HG03064 (cell line): ENCODE results near the gene MAP6.

Experiments used
- ATAC-seq: cut with Tn5 transposase; IDR thresholded peaks from one replicate; pipeline ENCODE4 v1.9.1; 2021; ENCODE audit warnings: low read depth; ENCODE audit not compliant: unreplicated experiment

The MAP6 gene

DNA sequence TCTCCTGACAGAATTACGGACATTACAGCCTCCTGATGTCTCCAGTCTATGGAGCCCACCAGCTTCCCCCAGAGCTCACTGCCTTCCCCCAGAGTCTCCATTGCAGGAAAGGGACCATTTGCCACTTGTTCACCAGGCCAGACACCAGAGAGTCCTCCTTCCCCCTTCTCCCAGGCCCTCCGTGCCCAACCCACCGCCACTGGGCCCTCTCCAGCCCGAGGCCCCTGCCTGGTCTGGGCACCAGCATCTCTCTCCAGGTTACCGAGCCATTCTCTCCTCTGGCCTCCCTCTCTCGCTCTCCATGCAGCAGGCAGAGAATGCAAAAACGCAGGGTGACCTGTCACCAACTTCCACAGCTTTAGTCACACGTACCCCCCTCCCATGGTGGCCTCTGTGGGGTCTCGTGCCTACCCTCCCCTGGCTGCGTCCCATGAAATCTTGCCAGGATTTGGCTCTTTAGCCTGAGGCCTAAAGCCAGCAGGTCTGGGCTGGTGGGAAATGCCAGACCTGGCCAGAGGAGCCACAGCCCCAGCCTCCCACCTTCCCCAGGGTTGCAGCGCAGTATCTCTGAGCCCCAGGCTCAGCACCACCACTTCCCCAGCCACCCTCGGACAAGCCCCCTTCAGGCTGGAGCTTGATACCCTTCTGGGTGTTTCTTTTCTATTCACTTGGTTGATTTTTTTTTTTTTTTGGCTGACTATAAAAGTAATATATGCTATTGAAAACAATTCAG, 113.6 kb downstream of the MAP6 start:
- ATAC-seq, result no peak

DNA sequence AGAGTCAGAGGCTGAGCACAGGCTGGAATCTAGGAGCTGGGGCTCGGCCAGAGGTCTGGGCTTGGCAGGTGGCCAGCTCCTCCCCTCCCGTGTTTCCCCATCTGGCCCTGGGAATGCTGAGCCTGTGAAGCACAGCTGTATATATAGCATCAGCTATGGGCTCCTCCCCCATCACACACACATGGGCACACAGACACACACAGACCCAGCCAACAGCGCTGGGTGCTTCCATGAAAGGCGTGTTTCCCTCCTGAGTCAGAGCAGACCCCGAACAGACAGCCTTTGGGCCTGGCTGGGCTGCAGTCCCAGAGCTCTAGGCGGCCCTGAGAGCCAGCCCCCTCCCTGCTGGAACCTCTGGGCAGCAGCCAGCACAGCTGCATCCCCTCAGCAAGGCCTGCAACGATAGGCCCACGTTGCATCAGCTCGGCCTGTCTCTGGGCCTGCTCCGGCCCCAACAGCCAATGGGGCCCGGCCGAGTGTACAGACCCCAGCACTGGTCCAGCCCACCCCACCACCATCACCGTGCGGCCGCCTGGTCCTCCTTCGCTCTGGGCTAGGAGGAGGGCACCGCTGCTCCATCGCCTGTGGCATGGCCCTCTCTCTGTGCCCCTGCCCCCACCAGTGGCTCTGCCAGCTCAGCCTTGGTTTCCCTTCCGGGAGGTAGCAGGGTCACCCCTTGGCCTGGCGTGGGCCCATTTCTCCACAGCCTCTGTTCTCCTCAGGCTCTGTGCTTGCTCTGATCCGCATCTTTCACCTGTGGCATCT, 114.4 kb downstream of the MAP6 start:
- no peak for ATAC-seq

DNA sequence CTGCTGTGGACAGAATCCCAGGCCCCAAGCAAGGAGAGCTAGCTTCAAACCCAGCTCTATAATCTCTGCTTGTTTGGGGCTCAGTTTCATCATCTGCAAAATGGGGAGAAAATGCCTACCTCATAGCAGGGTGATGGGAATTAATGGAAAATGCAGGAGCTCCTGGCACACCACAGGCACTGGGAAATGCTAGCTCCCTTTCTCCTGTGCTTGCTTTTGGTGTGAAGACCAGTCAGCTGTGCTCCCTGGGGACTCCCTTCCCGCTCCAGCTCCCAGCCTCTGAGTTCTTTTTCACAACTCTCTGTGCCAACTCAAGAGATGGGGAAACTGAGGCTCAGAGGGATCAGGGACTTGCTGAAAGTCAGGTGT, 115.0 kb downstream of the MAP6 start:
- no peak for ATAC-seq

DNA sequence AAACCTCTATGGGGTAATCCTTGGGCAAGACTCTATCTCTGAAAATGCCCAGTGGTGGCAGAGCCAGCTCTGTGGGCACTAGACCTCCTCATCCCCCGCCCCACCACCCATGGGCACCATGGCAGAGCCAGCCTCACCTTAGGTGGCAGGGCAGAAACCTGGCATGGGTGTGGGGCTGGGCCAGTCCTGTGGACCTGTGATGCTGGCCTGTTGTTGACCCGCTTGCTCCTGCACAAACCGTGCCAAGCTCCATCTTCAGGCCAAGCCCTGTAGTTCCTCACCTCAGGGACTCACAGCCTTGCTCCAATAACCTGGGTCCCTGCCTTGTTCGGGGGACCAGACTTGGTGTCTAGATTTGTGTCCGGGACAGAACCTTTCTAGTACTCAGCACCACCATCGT, 115.7 kb downstream of the MAP6 start:
- no peak for ATAC-seq

DNA sequence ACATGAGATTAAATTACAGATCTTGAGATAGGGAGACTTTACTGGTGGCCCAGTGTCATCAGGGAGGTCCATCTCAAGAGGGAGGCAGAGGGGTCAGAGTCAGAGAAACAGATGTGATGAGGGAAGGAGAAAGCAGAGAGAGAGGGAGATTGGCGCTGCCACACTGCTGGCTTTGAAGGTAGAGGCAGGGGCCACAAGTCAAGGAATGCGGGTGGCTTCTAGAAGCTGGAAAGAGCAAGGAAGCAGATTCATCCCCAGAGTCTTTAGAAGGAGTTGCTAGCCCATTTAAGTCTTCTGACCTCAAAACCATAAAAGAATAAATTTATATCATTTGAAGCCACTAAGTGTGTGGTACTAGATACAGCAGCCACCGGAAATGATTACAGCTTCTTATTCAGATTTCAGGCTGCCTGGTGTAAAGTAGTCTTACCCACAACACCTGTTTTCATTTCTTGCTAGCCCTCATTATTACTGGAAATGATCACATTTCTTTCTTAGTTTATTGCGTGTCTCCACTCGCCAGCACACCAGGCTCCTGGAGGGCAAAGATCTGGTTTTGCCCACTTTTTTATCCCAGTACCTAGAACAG, 119.4 kb downstream of the MAP6 start:
- no peak for ATAC-seq

DNA sequence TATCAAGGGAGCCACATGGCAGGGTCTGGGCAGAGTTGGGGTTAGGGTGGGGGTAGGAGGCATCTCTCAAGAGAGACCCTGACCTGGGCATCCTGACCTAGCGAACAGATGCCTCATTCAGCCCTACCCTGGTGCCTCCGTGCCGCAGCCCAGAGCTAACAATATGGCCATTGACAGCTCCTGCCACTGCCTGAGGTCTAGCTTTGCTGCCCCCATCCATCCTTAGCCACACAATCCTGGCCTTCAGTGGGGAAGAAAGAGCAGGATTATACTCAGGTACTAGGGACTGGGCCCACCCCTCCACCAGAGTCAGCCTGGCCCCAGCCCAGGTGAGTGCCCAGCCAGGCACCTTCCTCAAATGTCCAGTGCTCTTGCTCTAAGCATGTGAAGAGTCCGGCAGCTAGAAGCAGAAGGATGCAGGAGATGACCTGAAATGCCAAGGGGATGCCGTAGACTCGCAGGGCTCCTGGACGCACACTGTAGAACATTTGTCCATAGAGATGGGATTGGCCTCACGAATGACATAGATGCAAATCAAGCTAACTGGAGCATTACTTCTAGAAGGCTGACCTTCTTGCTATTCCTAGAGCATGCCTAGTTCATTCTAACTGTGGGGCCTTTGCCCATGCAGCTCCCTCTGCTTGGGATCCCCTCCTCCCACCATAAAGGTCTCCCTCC, 120.1 kb downstream of the MAP6 start:
- no peak for ATAC-seq

DNA sequence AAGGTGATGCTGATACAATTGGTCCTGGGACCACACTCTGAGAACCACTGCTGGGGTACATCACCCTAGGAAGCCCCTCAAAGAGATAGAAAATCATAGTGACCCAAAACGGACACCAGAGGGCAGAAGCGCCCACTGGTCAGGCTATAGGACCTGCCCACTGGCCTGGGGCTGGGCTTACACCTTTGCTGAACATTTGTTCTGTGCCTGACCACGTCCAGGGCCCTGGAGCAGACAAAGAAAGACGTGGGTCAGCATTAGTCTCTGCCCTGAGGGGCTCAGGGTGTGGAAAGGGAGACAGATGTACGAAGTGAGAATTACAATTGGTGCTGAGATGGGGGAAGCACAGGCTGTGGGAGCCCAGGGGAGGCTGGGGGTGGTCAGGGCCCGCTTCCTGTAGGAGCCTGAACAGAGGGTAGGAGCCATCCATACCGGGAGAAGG, 121.2 kb downstream of the MAP6 start:
- ATAC-seq, result no peak

DNA sequence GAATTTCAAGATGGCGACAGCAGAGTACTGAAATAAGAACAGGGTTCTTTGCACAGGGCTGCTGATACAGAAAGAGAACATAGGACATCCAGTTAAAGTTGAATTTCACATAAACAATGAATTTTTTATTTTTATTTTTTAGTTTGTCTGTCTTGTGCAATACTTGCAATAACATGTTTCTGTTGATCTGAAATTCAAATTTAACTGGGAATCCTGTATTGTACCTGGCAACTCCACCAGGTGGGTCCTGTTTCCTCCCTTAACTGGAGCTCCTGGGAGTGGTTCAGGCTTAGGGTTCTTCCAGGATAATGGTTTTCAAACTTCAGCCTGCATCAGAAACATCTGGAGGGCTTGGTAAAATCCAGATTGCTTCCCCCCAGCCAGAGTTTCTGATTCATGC, 121.7 kb downstream of the MAP6 start:
- ATAC-seq, result no peak

DNA sequence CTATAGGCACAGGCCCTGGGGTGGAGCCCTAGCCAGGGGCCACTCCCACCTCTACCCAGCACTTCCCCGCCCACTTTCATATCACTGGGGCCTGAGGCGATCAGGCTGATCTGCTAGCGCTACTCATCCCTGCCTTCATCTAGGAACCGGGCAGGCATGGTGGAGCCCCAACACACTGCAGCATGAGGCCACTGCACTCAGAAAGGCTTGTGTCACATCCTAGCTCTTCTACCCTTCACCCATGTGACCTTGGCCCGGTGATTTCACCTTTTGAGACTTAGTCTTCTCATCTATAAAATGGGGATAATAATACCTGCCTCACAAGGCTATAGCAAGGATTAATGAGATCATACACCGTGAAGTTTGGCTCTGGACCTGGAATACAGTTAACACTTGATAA, 125.0 kb downstream of the MAP6 start:
- ATAC-seq, result no peak

DNA sequence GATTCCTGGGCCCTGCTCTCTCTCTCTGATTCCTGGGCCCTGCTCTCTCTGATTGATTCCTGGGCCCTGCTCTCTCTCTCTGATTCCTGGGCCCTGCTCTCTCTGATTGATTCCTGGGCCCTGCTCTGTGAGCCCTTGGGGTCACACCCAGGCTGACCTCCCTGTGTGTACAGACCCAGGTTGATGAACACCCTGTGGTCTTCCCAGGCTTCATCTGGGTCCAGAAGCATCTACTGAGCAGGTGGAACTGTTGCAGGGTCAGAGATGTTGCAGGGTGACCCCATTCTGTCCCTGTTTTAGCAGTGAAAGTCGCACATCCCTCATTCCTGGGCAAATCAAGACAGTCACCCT, 126.8 kb downstream of the MAP6 start:
- no peak for ATAC-seq

DNA sequence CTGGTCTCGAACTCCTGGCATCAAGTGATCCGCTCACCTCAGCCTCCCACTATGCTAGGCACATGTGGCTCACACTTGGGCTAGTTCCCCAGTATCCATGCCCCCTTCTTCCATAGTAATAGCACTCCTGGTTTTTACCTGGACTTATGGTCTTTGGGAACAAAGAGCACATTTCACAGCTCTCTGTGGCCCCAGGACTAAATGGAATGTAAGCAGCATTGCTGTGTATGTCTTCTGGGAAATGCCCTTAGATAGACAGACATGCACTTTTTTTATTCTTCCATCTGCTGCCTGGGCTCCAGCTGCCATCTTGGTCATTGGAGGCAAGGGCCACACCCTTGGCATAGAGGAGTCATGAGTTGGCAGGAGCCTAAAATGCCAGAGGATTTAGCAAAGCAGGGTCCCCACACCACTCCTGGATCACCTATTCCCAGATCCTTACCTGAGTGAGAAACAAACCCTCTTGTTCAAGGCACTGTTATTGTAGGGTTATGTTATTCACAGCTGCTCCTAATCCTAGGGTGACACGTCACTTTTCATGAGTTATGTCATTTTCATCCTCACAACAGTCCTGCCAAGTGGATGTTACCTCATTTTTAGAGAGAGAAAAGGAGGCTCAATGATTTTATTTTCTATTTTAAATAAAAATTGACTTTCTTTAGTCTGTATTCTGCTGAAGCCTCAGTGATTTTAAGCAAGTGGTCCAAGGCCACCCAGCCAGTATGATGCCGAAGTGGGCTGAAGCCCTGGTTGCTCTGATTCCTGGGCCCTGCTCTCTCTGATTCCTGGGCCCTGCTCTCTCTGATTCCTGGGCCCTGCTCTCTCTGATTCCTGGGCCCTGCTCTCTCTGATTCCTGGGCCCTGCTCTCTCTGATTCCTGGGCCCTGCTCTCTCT, 127.4 kb downstream of the MAP6 start:
- ATAC-seq, result no peak

DNA sequence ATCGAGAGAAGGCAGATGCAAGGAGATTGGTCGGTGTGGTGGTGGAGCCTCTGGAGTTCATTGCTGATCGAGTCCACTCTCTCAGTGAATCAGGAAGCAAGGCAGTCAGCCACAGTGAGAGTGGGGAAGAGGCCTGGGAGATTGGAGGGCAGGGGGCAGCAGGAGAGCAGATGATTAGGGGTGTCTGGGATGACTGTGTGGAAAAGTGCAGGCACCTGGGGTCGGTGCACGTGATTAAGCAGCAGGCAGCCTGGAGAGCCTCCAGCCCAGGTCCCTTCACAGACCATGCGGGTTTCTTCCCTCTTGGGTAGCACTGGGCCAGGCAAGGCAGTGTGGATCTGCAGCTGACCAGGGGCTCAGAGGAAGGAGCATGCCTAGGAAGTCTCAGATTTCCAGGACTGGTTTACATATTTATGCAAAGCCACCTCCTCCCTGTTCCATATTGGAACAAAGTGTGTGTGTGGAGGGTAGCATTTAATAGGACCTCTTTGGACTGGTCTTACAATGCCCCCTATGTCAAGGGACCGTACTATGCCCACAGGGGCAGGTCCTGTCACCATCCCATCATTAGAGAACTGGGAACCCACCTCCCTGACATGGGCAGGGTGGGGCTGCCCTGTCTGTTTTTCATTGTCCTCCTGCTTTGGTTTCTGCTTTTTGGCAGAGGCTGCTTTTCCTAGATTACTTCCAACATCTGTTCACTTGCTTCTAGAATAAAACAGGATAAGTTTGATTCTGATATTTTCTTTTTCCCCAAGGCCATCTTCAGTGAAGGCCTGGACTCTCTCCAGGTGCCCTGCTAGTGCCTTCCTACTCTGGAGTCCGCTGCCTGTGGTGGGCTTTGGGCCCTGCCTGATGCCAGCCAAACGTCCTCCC, 129.1 kb downstream of the MAP6 start:
- no peak for ATAC-seq

DNA sequence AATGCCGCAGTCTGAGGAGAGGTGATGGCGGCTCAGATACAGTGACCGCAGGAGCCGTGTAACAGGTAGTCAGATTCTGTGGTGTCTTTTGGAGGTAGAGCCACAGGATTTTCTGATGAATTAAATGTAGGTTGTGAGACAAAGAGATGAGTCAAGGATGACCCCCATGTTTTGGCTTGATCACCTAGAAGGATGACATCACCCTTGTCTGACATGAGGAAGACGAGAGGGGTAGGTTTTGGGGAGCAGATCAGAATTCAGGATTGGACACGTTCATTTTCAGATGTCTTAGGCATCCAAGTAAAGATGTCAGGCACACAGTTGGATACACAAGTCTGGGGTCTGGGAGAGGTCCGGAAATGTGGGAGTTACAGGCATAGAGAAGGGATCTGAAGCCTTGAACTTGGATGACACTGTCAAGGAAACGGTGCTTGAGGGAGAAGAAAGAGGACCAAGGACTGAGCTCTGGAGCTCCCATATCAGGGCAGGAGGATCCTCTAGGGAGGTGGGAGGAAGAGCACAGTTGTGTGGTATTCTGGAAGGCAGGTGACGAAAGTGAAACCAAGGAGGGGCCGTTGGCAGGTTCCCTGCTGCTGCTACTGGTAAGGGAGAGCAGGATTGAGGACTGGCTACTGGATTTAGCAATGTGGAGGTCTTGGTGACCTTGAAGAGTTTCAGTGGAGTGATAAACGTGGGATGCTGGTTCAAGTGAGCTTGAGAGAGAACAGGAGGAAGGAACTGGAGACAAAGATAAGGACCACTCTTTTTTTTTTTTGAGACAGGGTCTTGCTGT, 130.5 kb downstream of the MAP6 start:
- no peak for ATAC-seq

DNA sequence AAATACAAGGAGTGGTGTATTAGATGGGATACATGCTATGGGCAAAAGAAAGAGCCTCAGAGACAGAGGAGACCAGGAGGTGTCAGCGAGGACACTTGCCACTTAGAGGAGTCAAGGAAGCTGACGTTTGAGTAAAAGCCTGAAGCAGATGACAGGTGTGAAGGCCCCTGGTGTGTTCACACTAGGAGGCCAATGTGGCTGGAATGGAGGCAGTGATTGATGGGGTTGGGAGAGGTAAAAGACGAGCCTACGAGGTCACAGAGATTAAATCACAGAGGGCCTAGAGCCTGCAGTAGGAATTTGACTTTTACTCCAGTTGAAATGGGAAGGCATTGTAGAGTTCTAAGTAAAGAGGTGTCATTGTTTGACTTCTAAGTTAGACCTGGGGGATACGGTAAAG, 131.1 kb downstream of the MAP6 start:
- ATAC-seq, result no peak
